Neural cell (in vitro differentiated cells): ENCODE data around the gene C1orf105. TPM values are rescaled to one million over a fixed set of nuclear protein-coding genes. Genes with fewer than 3 reads are reported as not detected.

ENCODE experiments used
- H2AFZ ChIP-seq: fragments of 200-600, 300-800 bp; sonication (generic), shearing (Covaris generic); 2 replicates; pipeline ENCODE4 v1.6.0; 2014; ENCODE audit warnings: low read depth, mild to moderate bottlenecking, antibody characterized with exemption, low read length, moderate library complexity
- H3F3A ChIP-seq: fragments of 200-600 bp; shearing (Covaris generic); 2 replicates; pipeline ENCODE4 v1.6.1; 2016; ENCODE audit warnings: mild to moderate bottlenecking, moderate library complexity, mixed read lengths, antibody characterized with exemption, low read length; ENCODE audit not compliant: insufficient read depth, poor library complexity, severe bottlenecking
- H3K27ac ChIP-seq: fragments of 200-600, 300-800 bp; sonication (generic), shearing (Covaris generic); 2 replicates; pipeline ENCODE4 v1.5.1; 2014; ENCODE audit warnings: mild to moderate bottlenecking, low read length, moderate library complexity
- H3K27me3 ChIP-seq: fragments of 300-800, 200-600 bp; sonication (generic), shearing (Covaris generic); 2 replicates; pipeline ENCODE4 v1.6.0; 2014; ENCODE audit warnings: mild to moderate bottlenecking, low read depth, low read length, moderate library complexity; ENCODE audit not compliant: insufficient read depth
- H3K36me3 ChIP-seq: fragments of 300-800, 200-600 bp; sonication (generic), shearing (Covaris generic); 2 replicates; pipeline ENCODE4 v1.5.1; 2014; ENCODE audit warnings: mild to moderate bottlenecking, antibody characterized with exemption, low read length, moderate library complexity; ENCODE audit not compliant: insufficient read depth
- H3K4me2 ChIP-seq: fragments of 300-800, 200-600 bp; sonication (generic), shearing (Covaris generic); 2 replicates; pipeline ENCODE4 v1.6.0; 2014; ENCODE audit warnings: mild to moderate bottlenecking, low read length
- H3K4me3 ChIP-seq: fragments of 300-800, 200-600 bp; sonication (generic), shearing (Covaris generic); 2 replicates; pipeline ENCODE4 v1.5.1; 2014; ENCODE audit warnings: mild to moderate bottlenecking, low read length, moderate library complexity
- H3K79me2 ChIP-seq: fragments of 200-600 bp; shearing (Covaris generic); replicated peaks from 2 replicates; pipeline ENCODE4 v1.6.0; 2014; ENCODE audit warnings: mild to moderate bottlenecking, low read length, moderate library complexity; ENCODE audit not compliant: insufficient read depth
- H3K9ac ChIP-seq: fragments of 300-800, 200-600 bp; sonication (generic), shearing (Covaris generic); 2 replicates; pipeline ENCODE4 v1.6.1; 2016; ENCODE audit warnings: mild to moderate bottlenecking, low read length, mixed read lengths
- H3K9me2 ChIP-seq: fragments of 200-600 bp; shearing (Covaris generic); 2 replicates; pipeline ENCODE4 v1.6.1; 2016; ENCODE audit warnings: mild to moderate bottlenecking, low read length, mixed read lengths; ENCODE audit not compliant: insufficient read depth
- H3K9me3 ChIP-seq: fragments of 200-600, 300-800 bp; sonication (generic), shearing (Covaris generic); 2 replicates; pipeline ENCODE4 v1.6.1; 2016; ENCODE audit warnings: mild to moderate bottlenecking, mixed run types, low read length, moderate library complexity, mixed read lengths
- H4K20me1 ChIP-seq: fragments of 200-600 bp; shearing (Covaris generic); 2 replicates; pipeline ENCODE4 v1.6.1; 2016; ENCODE audit warnings: mild to moderate bottlenecking, mixed run types; ENCODE audit not compliant: insufficient read depth
- EP300 ChIP-seq: fragments of 450-650 bp; conservative IDR thresholded peaks from 2 replicates; pipeline ENCODE4 v1.6.1; 2014; ENCODE audit warnings: antibody characterized with exemption, mild to moderate bottlenecking, moderate library complexity; ENCODE audit not compliant: poor library complexity, severe bottlenecking
- EZH2 ChIP-seq: fragments of 200-600, 300-800 bp; shearing (Covaris generic), sonication (generic); IDR thresholded peaks from 2 replicates; pipeline ENCODE4 v1.6.1; 2014; ENCODE audit warnings: antibody characterized with exemption, low read length, borderline replicate concordance, mild to moderate bottlenecking; ENCODE audit not compliant: insufficient read depth, poor library complexity, severe bottlenecking
- MXI1 ChIP-seq: fragments of 450-650 bp; conservative IDR thresholded peaks from 2 replicates; pipeline ENCODE4 v1.6.1; 2014; ENCODE audit warnings: antibody characterized with exemption, mild to moderate bottlenecking; ENCODE audit not compliant: poor library complexity, severe bottlenecking
- POLR2AphosphoS5 ChIP-seq: IDR thresholded peaks from 2 replicates; pipeline ENCODE4 v1.6.1; 2012
- RAD21 ChIP-seq: fragments of 450-650 bp; conservative IDR thresholded peaks from 2 replicates; pipeline ENCODE4 v1.6.1; 2014; ENCODE audit warnings: antibody characterized with exemption, mild to moderate bottlenecking, moderate library complexity
- SMC3 ChIP-seq: fragments of 450-650 bp; conservative IDR thresholded peaks from 2 replicates; pipeline ENCODE4 v1.6.1; 2014; ENCODE audit warnings: antibody characterized with exemption, mild to moderate bottlenecking, moderate library complexity; ENCODE audit not compliant: poor library complexity
- TAF1 ChIP-seq: IDR thresholded peaks from 2 replicates; pipeline ENCODE4 v1.6.1; 2012; ENCODE audit warnings: low read depth
- polyA plus RNA-seq: library from polyadenylated mRNA; depleted of rRNA; stranded (reverse); fragments of >200 nt; gene quantifications from 2 replicates; pipeline ENCODE4 v1.2.3, GENCODE V29; 2014
- TF ChIP-seq, protein P1 (sequence below): fragments of 450-650 bp; IDR thresholded peaks from 2 replicates; pipeline ENCODE4 v1.5.1; 2014; ENCODE audit warnings: antibody characterized with exemption, mild to moderate bottlenecking, moderate library complexity; ENCODE audit not compliant: poor library complexity, severe bottlenecking
- TF ChIP-seq, protein P2 (sequence below): IDR thresholded peaks from 2 replicates; pipeline ENCODE4 v1.6.1; 2012; ENCODE audit warnings: borderline replicate concordance

C1orf105 gene
- polyA plus RNA-seq, 1 donor from 2014 or later: not detected

DNA sequence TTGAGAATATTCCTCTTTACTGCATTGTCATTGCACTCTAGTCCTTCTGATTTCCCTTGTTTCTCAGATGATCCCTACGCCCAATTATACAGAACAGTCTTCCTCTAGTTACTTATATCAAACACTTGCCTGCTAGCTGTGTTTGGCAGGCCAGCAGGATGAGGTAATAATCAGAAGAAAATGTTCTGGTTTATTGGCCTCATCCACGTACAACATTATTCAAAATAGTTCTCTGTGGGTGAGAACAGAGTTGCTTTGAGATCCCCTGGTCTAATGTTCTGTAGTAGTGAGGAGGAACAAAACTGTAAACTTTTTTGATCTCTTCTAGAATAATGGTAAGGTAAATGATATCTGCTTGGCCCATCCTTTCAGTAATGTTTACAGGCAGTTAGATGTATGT lies 22.3 kb upstream of the C1orf105 start:
- Histone ChIP-seq H3K9ac (no peak overlapping the region), H3K4me3 (no peak overlapping the region)

DNA sequence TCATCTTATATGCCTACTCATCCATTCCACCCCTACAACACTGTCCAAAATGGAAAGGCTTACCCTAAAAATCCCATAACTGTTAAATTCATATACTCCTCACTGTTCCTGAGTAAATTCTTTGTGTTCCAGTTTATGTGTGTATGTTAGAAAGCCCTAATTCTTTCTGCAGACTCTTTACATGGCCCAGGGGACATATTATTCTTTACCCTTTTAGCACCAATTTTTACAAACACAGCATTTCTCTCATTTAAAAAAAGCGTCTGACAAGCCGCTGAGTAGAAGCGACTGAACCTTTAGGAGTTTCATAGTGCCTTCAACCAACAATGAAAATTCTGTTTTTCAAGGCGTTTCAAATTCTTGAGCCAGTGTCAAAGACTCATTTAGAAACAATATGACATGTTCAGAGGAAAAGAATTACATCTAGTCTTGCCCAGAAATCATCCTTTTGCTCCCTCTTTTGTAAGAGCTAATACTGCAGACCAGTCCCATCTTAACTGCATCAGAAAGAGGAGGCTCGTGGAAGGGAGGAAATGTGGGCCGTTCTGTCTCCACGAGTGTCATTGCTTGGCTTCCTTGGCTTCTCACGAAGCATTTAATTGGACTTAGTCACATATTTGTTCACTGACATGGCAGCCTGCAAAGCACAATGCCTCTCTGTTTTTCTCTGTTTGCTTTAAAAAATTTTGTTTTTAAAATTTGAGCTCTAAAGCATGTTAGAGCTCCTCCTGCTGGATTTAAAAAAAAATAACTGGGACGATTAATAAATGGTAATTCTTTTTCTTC lies 21.3 kb upstream of the C1orf105 start:
- no peaks in the 10 kb centered on the region for H3K79me2 ChIP-seq
- no peak overlapping the region for H2AFZ ChIP-seq
- no peak overlapping the region for H3K4me3 ChIP-seq
- no peak overlapping the region for H3K9ac ChIP-seq
- H3K27ac ChIP-seq: no peak overlapping the region
- no peaks in the 10 kb centered on the region for H3K9me3 ChIP-seq
- H3K9me2 ChIP-seq: no peaks in the 10 kb centered on the region
- no peaks in the 10 kb centered on the region for H4K20me1 ChIP-seq
- no peaks in the 10 kb centered on the region for H3K27me3 ChIP-seq
- no peaks in the 10 kb centered on the region for H3F3A ChIP-seq
- no peak for TF ChIP-seq EP300
- TF ChIP-seq RAD21: peak; percentile 52
- no peak for TF ChIP-seq POLR2AphosphoS5
- no peak for TF ChIP-seq MXI1
- TF ChIP-seq, protein P1, sequence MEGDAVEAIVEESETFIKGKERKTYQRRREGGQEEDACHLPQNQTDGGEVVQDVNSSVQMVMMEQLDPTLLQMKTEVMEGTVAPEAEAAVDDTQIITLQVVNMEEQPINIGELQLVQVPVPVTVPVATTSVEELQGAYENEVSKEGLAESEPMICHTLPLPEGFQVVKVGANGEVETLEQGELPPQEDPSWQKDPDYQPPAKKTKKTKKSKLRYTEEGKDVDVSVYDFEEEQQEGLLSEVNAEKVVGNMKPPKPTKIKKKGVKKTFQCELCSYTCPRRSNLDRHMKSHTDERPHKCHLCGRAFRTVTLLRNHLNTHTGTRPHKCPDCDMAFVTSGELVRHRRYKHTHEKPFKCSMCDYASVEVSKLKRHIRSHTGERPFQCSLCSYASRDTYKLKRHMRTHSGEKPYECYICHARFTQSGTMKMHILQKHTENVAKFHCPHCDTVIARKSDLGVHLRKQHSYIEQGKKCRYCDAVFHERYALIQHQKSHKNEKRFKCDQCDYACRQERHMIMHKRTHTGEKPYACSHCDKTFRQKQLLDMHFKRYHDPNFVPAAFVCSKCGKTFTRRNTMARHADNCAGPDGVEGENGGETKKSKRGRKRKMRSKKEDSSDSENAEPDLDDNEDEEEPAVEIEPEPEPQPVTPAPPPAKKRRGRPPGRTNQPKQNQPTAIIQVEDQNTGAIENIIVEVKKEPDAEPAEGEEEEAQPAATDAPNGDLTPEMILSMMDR: peak; percentile 59
- TF ChIP-seq TAF1: no peak
- TF ChIP-seq, protein P2, sequence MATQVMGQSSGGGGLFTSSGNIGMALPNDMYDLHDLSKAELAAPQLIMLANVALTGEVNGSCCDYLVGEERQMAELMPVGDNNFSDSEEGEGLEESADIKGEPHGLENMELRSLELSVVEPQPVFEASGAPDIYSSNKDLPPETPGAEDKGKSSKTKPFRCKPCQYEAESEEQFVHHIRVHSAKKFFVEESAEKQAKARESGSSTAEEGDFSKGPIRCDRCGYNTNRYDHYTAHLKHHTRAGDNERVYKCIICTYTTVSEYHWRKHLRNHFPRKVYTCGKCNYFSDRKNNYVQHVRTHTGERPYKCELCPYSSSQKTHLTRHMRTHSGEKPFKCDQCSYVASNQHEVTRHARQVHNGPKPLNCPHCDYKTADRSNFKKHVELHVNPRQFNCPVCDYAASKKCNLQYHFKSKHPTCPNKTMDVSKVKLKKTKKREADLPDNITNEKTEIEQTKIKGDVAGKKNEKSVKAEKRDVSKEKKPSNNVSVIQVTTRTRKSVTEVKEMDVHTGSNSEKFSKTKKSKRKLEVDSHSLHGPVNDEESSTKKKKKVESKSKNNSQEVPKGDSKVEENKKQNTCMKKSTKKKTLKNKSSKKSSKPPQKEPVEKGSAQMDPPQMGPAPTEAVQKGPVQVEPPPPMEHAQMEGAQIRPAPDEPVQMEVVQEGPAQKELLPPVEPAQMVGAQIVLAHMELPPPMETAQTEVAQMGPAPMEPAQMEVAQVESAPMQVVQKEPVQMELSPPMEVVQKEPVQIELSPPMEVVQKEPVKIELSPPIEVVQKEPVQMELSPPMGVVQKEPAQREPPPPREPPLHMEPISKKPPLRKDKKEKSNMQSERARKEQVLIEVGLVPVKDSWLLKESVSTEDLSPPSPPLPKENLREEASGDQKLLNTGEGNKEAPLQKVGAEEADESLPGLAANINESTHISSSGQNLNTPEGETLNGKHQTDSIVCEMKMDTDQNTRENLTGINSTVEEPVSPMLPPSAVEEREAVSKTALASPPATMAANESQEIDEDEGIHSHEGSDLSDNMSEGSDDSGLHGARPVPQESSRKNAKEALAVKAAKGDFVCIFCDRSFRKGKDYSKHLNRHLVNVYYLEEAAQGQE: no peak
- peak; percentile 53 for TF ChIP-seq SMC3
- TF ChIP-seq EZH2: no peak
- H3K4me2 ChIP-seq: no peak overlapping the region
- H3K36me3 ChIP-seq: no peaks in the 10 kb centered on the region

More for the DNA sequence above, 22.3 kb upstream of the C1orf105 start:
- Histone ChIP-seq H3F3A (no peaks in the 10 kb centered on the region), H3K4me2 (no peak overlapping the region), H3K27ac (no peak overlapping the region), H4K20me1 (no peaks in the 10 kb centered on the region), H3K79me2 (no peaks in the 10 kb centered on the region), H2AFZ (no peak overlapping the region), H3K9me3 (no peaks in the 10 kb centered on the region), H3K9me2 (no peaks in the 10 kb centered on the region), H3K27me3 (no peaks in the 10 kb centered on the region), H3K36me3 (no peaks in the 10 kb centered on the region)
- TF ChIP-seq TAF1 (no peak), EZH2 (no peak), POLR2AphosphoS5 (no peak), RAD21 (no peak), MXI1 (no peak), EP300 (no peak), SMC3 (no peak)
- TF ChIP-seq, protein P2: no peak
- TF ChIP-seq, protein P1: no peak
